GM18502 (cell line): ENCODE results near the gene HOXA5.

Source experiments
- ATAC-seq: cut with Tn5 transposase; IDR thresholded peaks from one replicate; pipeline ENCODE4 v1.9.1; 2021; ENCODE audit warnings: mild to moderate bottlenecking; ENCODE audit not compliant: unreplicated experiment, poor library complexity

The HOXA5 gene

DNA sequence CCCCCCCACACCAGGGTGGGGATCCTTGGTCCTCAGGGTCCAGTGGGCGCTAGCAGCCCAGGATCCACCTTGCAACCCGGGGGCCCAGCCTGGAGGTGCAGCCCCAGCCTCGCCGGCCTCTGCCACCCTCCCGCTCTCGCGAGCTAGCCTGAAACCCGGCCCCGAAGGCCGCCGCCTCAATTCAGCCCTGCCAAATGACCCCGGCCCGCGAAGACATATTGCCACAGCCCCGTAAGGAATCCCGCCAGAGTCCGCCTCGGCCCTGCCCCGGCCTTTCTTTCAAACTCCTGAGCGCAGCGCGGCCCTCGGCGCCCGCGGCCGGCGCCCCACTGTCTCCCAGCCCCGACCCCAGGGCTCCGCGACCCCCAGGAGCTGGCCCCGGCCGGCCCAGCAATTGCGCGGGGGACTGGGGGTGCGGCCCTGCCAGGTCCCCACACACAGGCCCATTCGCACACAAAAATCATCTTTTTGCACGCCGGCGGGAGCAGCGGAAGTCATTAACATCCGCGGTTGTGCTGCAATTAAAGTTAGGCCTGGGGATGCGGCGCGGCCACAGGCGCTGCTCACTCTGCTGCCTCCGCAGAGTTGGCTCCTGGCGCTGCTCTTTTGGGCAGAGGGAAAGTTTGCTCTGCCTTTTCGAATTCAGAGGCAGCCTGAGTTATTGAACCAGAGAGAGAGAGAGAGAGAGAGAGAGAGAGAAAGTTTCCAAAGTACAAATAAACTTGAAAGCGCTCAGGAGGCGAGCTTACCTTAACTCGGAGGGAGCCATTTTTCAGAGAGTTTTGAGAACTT is 4.0 kb downstream of the HOXA5 start:
- no peak for ATAC-seq

DNA sequence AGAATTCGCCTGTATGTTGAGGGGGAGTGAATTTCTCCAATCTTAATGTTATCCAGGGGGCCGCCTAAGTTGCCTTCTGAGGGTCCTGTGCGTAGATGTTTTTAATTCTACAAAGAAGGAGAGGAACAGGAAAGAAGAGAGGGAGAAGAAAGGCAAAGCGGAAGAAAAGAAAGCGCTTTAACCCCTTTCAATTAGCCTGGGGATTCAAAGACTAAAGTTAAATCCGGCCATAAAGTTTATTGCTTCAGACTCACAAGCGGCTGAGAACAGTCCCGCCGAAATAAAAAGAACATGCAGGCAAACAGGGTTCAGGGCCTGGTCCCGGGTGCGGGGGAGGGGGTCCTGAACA is 4.5 kb downstream of the HOXA5 start:
- ATAC-seq, result no peak

DNA sequence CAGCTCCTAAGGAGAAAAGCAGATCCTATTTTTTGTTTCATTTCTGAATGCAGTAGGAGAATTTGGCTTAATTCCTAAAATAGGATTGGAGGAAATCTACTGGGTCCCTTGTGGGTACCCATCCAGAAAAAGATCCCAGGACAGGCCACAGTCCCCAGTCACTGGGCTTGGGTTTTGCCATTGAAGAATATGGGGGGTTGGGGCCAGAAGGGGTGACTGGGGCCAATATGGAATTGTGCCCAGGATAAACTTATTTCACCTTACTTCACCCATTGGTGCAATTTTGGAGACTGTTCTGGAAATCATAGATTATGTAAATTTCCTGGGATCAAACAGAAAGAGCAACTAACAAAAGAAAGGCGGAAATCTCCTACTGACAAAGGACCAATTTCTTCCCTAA is 5.0 kb downstream of the HOXA5 start:
- ATAC-seq, result no peak

GRCh38 chr7:27137640-27138315 is 5.7 kb downstream of the HOXA5 start:
- ATAC-seq, result no peak

GRCh38 chr7:27134392-27134791 is 9.1 kb downstream of the HOXA5 start:
- no peak for ATAC-seq

- no peak for ATAC-seq
These were observed 9.9 kb downstream of the HOXA5 start for GRCh38 chr7:27133409-27134231.

GRCh38 chr7:27132978-27133377 is 10.5 kb downstream of the HOXA5 start:
- ATAC-seq, result no peak

GRCh38 chr7:27132214-27132613 is 11.3 kb downstream of the HOXA5 start:
- no peak for ATAC-seq

- no peak for ATAC-seq
These were observed 12.1 kb downstream of the HOXA5 start for GRCh38 chr7:27131390-27131819.

GRCh38 chr7:27130540-27131389 is 12.7 kb downstream of the HOXA5 start, which contains the start of gene HOXA4:
HOXA4 (minus strand) TSS chr7:27130757; CDS start chr7:27130733, 24 bp downstream.
- no peak for ATAC-seq

DNA sequence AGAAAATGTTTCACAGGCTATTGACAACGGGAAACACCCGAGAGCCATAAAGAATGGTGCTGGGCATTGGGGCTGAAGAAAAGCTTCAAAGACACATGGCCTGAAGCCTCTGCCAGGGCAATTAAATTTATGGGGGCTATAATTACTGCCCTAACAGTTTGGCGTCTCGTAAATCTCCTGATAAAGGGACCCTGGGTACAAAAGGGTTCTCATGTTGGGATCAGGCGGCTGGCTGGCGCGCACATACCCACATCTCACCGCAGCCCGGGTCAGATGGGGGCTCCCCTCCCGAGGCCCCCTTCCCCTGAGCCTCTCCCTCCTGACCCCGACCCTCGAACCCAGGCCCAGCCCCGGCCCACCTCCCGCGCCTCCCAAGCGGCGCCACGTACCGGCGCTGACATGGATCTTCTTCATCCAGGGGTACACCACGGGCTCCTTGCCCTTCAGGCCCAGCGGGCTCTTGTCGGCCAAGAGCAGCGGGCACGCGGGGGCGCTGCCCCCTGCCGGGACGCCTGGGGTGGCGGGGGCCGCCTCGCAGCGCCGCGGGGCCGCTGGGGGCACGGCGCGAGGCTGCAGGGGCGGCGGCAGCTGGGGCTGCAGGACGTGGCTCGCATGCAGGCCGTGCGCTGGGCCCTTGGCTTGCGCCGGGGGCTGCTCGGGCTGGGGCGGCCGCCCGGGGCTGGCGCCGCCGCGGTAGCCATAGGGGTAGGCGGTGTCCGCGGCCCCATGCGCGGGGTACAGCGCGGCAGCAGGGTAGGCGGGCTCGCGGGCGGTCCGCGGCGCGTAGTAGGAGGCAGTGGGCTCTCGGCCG is 13.5 kb downstream of the HOXA5 start:
- ATAC-seq, result no peak

DNA sequence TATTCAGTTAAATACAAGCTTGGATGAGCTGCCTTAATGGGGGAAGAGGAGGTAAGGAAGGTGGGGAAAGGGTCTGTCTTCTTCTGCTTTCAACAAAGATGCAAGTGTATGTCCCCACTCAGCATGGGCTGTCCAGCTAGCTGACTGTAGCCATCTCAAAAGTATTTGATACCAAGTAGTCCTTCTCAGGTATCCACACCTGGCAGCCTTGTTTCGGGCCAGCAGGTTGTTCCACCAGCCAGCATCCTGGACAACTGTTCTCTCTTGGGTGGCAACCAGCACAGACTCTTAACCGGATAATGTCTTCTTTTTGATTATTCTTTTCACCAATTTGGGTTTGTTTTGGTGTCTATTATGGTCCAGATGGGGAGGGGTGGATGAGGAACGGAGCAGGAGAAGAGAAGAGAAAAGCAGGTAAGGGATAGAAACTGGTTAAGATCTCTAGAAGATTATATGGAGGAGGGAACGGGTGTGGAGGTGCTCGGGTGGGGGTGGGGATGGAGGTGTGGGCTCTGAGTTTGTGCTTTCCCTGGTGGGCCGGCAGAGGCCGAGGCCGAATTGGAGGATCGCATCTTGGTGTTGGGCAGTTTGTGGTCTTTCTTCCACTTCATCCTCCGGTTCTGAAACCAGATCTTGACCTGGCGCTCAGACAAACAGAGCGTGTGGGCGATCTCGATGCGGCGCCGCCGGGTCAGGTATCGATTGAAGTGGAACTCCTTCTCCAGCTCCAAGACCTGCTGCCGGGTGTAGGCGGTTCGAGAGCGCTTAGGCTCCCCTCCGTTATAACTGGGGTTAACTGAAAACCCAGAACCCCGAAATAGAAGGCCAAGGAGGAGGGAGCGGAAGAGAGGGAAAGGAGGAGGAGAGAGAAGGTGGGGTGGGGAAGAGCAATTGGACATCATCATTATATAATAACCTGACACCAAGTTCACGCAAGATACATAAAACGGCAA is 14.4 kb downstream of the HOXA5 start:
- ATAC-seq, result no peak

DNA sequence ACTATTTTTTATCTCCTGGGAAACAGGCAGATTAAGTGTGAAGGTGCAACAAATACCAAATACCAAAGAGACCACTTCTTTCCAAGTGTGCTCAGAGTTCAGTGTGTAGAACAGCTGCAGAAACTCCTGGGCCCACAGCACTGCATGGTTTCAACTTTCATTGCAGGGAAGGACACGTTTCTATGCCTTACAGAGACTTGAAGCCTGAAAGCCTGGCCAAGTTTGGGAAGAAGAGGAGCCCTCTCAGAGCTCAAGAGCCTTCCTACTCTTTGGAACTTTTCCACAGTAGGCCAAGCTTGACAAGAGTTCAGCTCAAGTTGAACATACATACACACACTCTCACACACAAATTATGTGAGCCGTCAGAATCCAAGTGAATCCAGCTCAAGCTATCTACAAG is 15.4 kb downstream of the HOXA5 start:
- ATAC-seq, result no peak

DNA sequence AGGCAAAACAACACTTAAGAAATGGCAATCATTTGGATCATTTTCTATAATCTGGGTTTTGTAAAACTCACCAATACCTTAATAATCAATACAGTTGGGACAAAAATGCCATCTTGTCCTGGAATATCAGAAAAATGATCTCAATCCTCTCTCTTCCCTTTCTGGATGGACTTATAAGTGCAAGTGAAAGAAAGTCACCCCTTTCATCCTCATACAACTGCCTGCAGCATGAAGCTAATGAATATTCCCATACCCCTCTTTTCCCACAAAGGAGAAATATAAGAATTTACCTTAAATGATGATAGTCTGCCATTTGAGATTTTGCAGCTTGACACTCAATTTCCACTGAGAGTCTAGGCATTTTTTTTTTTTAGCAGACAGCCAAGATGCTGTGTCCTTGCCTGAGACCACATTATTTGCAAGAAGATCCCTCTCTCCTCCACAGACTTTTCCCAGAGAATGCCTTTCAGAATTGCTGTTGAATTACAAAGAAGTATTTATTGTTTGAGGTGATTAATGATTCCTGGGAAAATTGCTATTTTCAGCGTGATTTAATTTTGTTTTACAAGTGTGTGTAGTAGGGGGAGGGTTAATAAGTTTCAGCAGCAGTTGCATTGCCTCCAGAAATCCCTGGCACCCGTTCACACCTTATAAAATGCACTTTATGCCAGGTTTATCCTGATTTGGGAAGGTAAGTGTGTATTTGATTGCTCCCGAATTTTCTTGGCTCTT is 16.7 kb downstream of the HOXA5 start:
- no peak for ATAC-seq

GRCh38 chr7:27125986-27126394 is 17.5 kb downstream of the HOXA5 start:
- no peak for ATAC-seq

- ATAC-seq, result no peak
These were observed 18.4 kb downstream of the HOXA5 start for GRCh38 chr7:27124902-27125689.
